Fibroblast of the conjunctiva (primary cell): ENCODE measurements around the gene FAM193A.
"Not testable (repeated sequence)": the region's sequence is repeated elsewhere in the genome, so short reads cannot be mapped to it uniquely, and the experiment has no call there.

ENCODE experiments used
- DNase-seq: peaks from one replicate; pipeline ENCODE4 v3.0.0-alpha.2; 2010; ENCODE audit warnings: low read depth

FAM193A gene

GRCh38 chr4:2691313-2691712 is 154.9 kb downstream of the FAM193A start:
- no peak for DNase-seq

- DNase-seq = no peak
Observed at GRCh38 chr4:2691952-2692435, 155.5 kb downstream of the FAM193A start.

GRCh38 chr4:2694691-2695090 is 158.2 kb downstream of the FAM193A start:
- DNase-seq = no peak

GRCh38 chr4:2695346-2696060 is 159.1 kb downstream of the FAM193A start:
- no peak for DNase-seq

- DNase-seq = no peak
Observed at GRCh38 chr4:2696423-2696822, 160.0 kb downstream of the FAM193A start.

GRCh38 chr4:2697995-2698414 is 161.6 kb downstream of the FAM193A start:
- DNase-seq = no peak

- no peak for DNase-seq
Observed at GRCh38 chr4:2698504-2698903, 162.1 kb downstream of the FAM193A start.

GRCh38 chr4:2698951-2699505 is 162.6 kb downstream of the FAM193A start:
- no peak for DNase-seq

- no peak for DNase-seq
Observed at GRCh38 chr4:2699534-2699933, 163.1 kb downstream of the FAM193A start.

- DNase-seq = no peak
Observed at GRCh38 chr4:2700031-2700430, 163.6 kb downstream of the FAM193A start.

- no peak for DNase-seq
Observed at GRCh38 chr4:2702361-2702760, 165.9 kb downstream of the FAM193A start.

GRCh38 chr4:2702770-2703169 is 166.3 kb downstream of the FAM193A start:
- DNase-seq = no peak

GRCh38 chr4:2712261-2712842 is 175.9 kb downstream of the FAM193A start:
- DNase-seq = no peak

GRCh38 chr4:2713337-2713736 is 176.9 kb downstream of the FAM193A start:
- no peak for DNase-seq

- DNase-seq = no peak
Observed at GRCh38 chr4:2714061-2714770, 177.8 kb downstream of the FAM193A start.

- no peak for DNase-seq
Observed at GRCh38 chr4:2714918-2715317, 178.5 kb downstream of the FAM193A start.

GRCh38 chr4:2715426-2715825 is 179.0 kb downstream of the FAM193A start:
- DNase-seq = no peak

- no peak for DNase-seq
Observed at GRCh38 chr4:2716236-2716635, 179.8 kb downstream of the FAM193A start.

GRCh38 chr4:2721586-2721985 is 185.1 kb downstream of the FAM193A start:
- DNase-seq = no peak

GRCh38 chr4:2722033-2722432 is 185.6 kb downstream of the FAM193A start:
- DNase-seq = no peak

GRCh38 chr4:2723751-2724150 is 187.3 kb downstream of the FAM193A start:
- DNase-seq = no peak

- no peak for DNase-seq
Observed at GRCh38 chr4:2725380-2725779, 188.9 kb downstream of the FAM193A start.

GRCh38 chr4:2726881-2727280 is 190.4 kb downstream of the FAM193A start:
- DNase-seq = not testable (repeated sequence)
